Esophagus muscularis mucosa (tissue), 4 donors: ENCODE results near the gene PAQR9.

Source experiments
- EP300 ChIP-seq: sonication (generic); formaldehyde crosslinking; IDR thresholded peaks from one replicate; pipeline ENCODE4 v1.6.1; 2017; ENCODE audit warnings: antibody characterized with exemption
- POLR2A ChIP-seq: fragments of 450-650 bp; IDR thresholded peaks from one replicate; pipeline ENCODE4 v1.6.1; 2017; ENCODE audit warnings: antibody characterized with exemption, moderate library complexity, mild to moderate bottlenecking, low read depth
- POLR2AphosphoS5 ChIP-seq, 2 donors: sonication (generic); formaldehyde crosslinking; IDR thresholded peaks; one replicate each; pipeline ENCODE4 v1.6.1; 2017; ENCODE audit warnings: antibody characterized with exemption in 2 of 2
- TF ChIP-seq, protein P1 (sequence below), 3 experiments: fragments of 200-600 bp in 2 of 3; fragments of 450-650 bp in 1 of 3; sonication (generic) in 2 of 3; IDR thresholded peaks; one replicate each; pipeline ENCODE4 v1.5.1; 2017 to 2019; ENCODE audit warnings: antibody characterized with exemption in 3 of 3, mild to moderate bottlenecking in 2 of 3, moderate library complexity in 1 of 3

DNA sequence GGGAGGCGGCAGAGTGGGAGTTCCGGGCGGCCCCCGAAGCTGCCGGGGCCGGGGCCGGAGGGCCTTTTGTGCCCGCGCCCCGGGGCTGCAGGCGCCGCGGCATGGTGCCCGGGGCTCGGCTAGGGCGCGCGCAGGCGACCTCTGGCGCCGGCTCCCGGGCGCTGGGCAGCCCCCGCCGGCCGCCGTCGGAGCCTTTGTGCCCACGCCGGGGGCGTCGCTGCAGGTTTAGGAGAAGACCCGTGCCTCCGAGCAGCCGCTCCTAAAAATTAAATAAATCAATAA, 299 bp downstream of the PAQR9 start:
- TF ChIP-seq POLR2A (no peak), EP300 (no peak), POLR2AphosphoS5 (IDR thresholded peaks at IDR 0.05) (no peak)
- TF ChIP-seq, protein P1, sequence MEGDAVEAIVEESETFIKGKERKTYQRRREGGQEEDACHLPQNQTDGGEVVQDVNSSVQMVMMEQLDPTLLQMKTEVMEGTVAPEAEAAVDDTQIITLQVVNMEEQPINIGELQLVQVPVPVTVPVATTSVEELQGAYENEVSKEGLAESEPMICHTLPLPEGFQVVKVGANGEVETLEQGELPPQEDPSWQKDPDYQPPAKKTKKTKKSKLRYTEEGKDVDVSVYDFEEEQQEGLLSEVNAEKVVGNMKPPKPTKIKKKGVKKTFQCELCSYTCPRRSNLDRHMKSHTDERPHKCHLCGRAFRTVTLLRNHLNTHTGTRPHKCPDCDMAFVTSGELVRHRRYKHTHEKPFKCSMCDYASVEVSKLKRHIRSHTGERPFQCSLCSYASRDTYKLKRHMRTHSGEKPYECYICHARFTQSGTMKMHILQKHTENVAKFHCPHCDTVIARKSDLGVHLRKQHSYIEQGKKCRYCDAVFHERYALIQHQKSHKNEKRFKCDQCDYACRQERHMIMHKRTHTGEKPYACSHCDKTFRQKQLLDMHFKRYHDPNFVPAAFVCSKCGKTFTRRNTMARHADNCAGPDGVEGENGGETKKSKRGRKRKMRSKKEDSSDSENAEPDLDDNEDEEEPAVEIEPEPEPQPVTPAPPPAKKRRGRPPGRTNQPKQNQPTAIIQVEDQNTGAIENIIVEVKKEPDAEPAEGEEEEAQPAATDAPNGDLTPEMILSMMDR (IDR thresholded peaks at IDR 0.05): no peak
